Lower lobe of right lung (tissue), 2 donors: ENCODE data around the gene ACTR3C. TPM values are rescaled to one million over a fixed set of nuclear protein-coding genes. Genes with fewer than 3 reads are reported as not detected.

Experiments used
- ATAC-seq, 2 donors: fragments of 200-7000 bp; cut with Tn5 transposase; one replicate each; pipeline ENCODE4 v1.9.1; 2020 to 2022; ENCODE audit warnings: mild to moderate bottlenecking in 2 of 2, moderate library complexity in 2 of 2
- DNase-seq: peaks from one replicate; pipeline ENCODE4 v3.0.0-alpha.2; 2020
- H3K27ac ChIP-seq: fragments of 200-600 bp; one replicate; pipeline ENCODE4 v1.8.0; 2022
- H3K27me3 ChIP-seq: fragments of 200-600 bp; one replicate; pipeline ENCODE4 v1.8.0; 2022; ENCODE audit warnings: low read depth
- H3K36me3 ChIP-seq: fragments of 200-600 bp; one replicate; pipeline ENCODE4 v1.8.0; 2022; ENCODE audit warnings: mild to moderate bottlenecking
- H3K4me1 ChIP-seq: fragments of 200-600 bp; one replicate; pipeline ENCODE4 v1.8.0; 2022
- H3K4me3 ChIP-seq: fragments of 200-600 bp; one replicate; pipeline ENCODE4 v1.8.0; 2022; ENCODE audit warnings: mild to moderate bottlenecking
- H3K9me3 ChIP-seq: fragments of 200-600 bp; one replicate; pipeline ENCODE4 v1.8.0; 2022
- intact Hi-C: fragments of 100-400 bp; cut with DNase I; formaldehyde crosslinking; loops from one replicate; pipeline ENCODE4 v1.11.0; 2022
- total RNA-seq: library from RNA; stranded (reverse); fragmentation: NEBNext Ultra II Directional; extraction: Animal tissue kit (Norgen Biotek cat#: 25700); gene quantifications from one replicate; pipeline ENCODE4 v1.2.1, GENCODE V29; 2021
- TF ChIP-seq, protein P1 (sequence below): fragments of 200-600 bp; IDR thresholded peaks from one replicate; pipeline ENCODE4 v1.8.0; 2022; ENCODE audit warnings: antibody characterized with exemption, mild to moderate bottlenecking
- donor health status: DM: no; HTN: yes; CAD: no; lungs with severe emphysema.

Gene ACTR3C
- total RNA-seq, 1 donor from 2014 or later, result 18.6 TPM

DNA sequence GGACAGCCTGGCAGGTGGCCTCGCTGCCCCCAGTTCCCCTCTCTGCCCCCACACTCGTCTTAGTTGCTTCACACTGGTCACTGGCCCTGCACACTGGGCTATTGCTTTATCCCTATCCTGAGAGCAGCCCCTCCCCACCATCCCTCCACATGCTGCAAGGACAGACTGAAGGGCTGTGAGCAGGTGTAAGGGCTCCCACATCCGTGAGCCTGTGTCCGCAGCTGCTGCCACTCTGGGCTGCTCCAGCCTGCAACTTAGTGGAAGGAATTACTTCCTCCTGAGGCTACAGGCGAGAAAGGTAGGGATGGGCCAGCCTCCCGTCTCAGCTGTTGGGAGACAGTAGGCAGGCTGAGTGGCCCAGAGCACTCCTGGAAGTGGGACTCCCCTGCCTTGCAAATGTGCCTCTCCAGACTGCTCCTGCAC, 14.3 kb upstream of the ACTR3C start:
- DNase-seq, result no peak
- H3K4me1 ChIP-seq, result peaks cover 30% of the 10 kb centered on the region

DNA sequence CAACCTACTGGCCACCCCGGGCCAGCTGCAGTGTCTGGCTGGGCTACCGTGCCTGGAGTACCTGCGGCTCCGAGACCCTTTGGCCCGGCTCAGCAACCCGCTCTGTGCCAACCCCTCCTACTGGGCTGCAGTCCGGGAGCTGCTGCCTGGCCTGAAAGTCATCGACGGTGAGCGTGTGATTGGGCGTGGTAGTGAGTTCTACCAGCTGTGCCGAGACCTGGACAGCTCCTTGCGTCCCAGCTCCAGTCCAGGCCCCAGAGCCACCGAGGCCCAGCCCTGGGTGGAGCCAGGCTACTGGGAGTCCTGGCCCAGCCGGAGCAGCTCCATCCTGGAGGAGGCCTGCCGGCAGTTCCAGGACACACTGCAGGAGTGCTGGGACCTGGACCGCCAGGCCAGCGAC, 13.8 kb upstream of the ACTR3C start:
- Histone ChIP-seq H3K4me3 (no peak overlapping the region), H3K9me3 (no peaks in the 10 kb centered on the region), H3K36me3 (peaks cover 15% of the 10 kb centered on the region), H3K27ac (no peak overlapping the region), H3K27me3 (peaks cover 16% of the 10 kb centered on the region), H3K4me1 (peaks cover 30% of the 10 kb centered on the region)
- ATAC-seq (no peak), DNase-seq (no peak)
- intact Hi-C loops, result no loop called here
- TF ChIP-seq, protein P1, sequence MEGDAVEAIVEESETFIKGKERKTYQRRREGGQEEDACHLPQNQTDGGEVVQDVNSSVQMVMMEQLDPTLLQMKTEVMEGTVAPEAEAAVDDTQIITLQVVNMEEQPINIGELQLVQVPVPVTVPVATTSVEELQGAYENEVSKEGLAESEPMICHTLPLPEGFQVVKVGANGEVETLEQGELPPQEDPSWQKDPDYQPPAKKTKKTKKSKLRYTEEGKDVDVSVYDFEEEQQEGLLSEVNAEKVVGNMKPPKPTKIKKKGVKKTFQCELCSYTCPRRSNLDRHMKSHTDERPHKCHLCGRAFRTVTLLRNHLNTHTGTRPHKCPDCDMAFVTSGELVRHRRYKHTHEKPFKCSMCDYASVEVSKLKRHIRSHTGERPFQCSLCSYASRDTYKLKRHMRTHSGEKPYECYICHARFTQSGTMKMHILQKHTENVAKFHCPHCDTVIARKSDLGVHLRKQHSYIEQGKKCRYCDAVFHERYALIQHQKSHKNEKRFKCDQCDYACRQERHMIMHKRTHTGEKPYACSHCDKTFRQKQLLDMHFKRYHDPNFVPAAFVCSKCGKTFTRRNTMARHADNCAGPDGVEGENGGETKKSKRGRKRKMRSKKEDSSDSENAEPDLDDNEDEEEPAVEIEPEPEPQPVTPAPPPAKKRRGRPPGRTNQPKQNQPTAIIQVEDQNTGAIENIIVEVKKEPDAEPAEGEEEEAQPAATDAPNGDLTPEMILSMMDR, result no peak

More for the DNA sequence above, 14.3 kb upstream of the ACTR3C start:
- H3K4me3 ChIP-seq, result no peak overlapping the region
- no peak overlapping the region for H3K27ac ChIP-seq
- no peak for ATAC-seq
- TF ChIP-seq, protein P1, result no peak
- peaks cover 21% of the 10 kb centered on the region for H3K27me3 ChIP-seq
- H3K36me3 ChIP-seq, result peaks cover 15% of the 10 kb centered on the region
- intact Hi-C loops, result no loop called here
- no peaks in the 10 kb centered on the region for H3K9me3 ChIP-seq

- Histone ChIP-seq H3K27me3 (peaks cover 14% of the 10 kb centered on the region), H3K4me1 (peaks cover 30% of the 10 kb centered on the region), H3K27ac (peak overlapping the region; percentile 62), H3K36me3 (peaks cover 15% of the 10 kb centered on the region), H3K9me3 (no peaks in the 10 kb centered on the region), H3K4me3 (no peak overlapping the region)
- TF ChIP-seq, protein P1, result no peak
- no peak for DNase-seq
- intact Hi-C loops, result no loop called here
- ATAC-seq, result no peak
These were observed 13.4 kb upstream of the ACTR3C start for GRCh38 chr7:150336746-150337145.

- intact Hi-C loops, result no loop called here
- Histone ChIP-seq H3K9me3 (no peaks in the 10 kb centered on the region), H3K36me3 (peaks cover 15% of the 10 kb centered on the region), H3K27ac (peak overlapping the region; percentile 62), H3K4me3 (no peak overlapping the region), H3K27me3 (peaks cover 7% of the 10 kb centered on the region), H3K4me1 (peaks cover 24% of the 10 kb centered on the region)
- ATAC-seq (no peak), DNase-seq (no peak)
- TF ChIP-seq, protein P1, result no peak
These were observed 12.4 kb upstream of the ACTR3C start for GRCh38 chr7:150335774-150336112.

- intact Hi-C loops, result no loop called here
- TF ChIP-seq, protein P1, result no peak
- Histone ChIP-seq H3K27ac (peak overlapping the region; percentile 62), H3K27me3 (peaks cover 3% of the 10 kb centered on the region), H3K36me3 (peaks cover 17% of the 10 kb centered on the region), H3K4me3 (no peak overlapping the region), H3K4me1 (peaks cover 19% of the 10 kb centered on the region), H3K9me3 (no peaks in the 10 kb centered on the region)
- DNase-seq (no peak), ATAC-seq (peak; percentile 6 to 28)
These were observed 11.9 kb upstream of the ACTR3C start for GRCh38 chr7:150335108-150335773.
